Measurements from ENCODE around the gene KIAA1549. TPM values are rescaled to one million over a fixed set of nuclear protein-coding genes. Genes with fewer than 3 reads are reported as not detected.

Gene KIAA1549
- total and polyA plus RNA-seq, 2 donors (not counting 1 experiment from before 2014, with no cell fraction given), result under 0.01 to 0.52 TPM

DNA sequence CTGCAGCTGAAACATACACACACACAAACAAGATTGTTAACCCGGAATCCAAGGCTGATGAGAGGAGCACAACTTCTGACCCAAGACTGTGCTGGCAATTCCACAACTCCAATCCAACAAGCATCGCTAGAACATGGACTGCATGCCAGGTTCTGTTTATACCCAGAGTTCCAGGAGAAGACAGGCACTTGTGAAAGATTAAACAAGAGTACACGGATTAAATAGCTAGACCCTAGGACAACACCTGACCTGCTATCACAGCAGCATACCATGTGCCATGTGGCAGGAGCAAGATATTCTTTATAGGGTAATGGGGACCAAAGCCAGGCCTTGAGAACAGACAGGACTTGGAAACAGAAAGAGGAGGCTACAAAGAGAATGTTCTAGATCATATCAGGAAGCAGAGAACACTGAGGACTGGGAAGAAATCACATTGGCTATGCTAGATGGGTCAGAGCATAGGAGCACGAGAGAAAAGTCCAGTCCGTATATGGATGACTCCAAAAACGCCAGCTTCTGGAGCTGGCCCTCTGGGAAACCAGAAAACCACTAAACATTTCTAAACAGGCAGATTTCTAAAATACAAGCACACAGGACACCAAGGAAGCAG, 99.5 kb downstream of the KIAA1549 start:
- POLR2A ChIA-PET, result no interaction called here
- ATAC-seq (ENCODE audit: low read depth) (no peak), DNase-seq (no peak)
- H4K20me1 ChIP-seq (ENCODE audit: control insufficient read depth, insufficient read depth, low read length, poor library complexity, severe bottlenecking), result no peaks in the 10 kb centered on the region
- Mint-ChIP-seq H3K4me3 (no peak overlapping the region), H3K27me3 (no peaks in the 10 kb centered on the region), H3K9me3 (ENCODE audit: insufficient read depth) (no peaks in the 10 kb centered on the region), H3K27ac (no peak overlapping the region), H3K4me1 (peaks cover 3% of the 10 kb centered on the region)
- no peaks in the 10 kb centered on the region for H3K36me3 ChIP-seq (replicated peaks in 1 of 2; ENCODE audit: control extremely low read depth in 1 of 2, control insufficient read depth in 1 of 2, extremely low read depth in 1 of 2, insufficient read depth in 2 of 2, low read length in 1 of 2)
- no peak for TF ChIP-seq EZH2 (IDR thresholded peaks at IDR 0.05; ENCODE audit: borderline replicate concordance, insufficient read depth, low read depth, low read length, poor library complexity, severe bottlenecking)
- TF ChIP-seq, protein P1, sequence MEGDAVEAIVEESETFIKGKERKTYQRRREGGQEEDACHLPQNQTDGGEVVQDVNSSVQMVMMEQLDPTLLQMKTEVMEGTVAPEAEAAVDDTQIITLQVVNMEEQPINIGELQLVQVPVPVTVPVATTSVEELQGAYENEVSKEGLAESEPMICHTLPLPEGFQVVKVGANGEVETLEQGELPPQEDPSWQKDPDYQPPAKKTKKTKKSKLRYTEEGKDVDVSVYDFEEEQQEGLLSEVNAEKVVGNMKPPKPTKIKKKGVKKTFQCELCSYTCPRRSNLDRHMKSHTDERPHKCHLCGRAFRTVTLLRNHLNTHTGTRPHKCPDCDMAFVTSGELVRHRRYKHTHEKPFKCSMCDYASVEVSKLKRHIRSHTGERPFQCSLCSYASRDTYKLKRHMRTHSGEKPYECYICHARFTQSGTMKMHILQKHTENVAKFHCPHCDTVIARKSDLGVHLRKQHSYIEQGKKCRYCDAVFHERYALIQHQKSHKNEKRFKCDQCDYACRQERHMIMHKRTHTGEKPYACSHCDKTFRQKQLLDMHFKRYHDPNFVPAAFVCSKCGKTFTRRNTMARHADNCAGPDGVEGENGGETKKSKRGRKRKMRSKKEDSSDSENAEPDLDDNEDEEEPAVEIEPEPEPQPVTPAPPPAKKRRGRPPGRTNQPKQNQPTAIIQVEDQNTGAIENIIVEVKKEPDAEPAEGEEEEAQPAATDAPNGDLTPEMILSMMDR (IDR thresholded peaks at IDR 0.05), result no peak
- H3K27me3 ChIP-seq (replicated peaks in 1 of 4; ENCODE audit: control extremely low read depth in 1 of 4, control insufficient read depth in 3 of 4, insufficient read depth in 4 of 4, low read length in 3 of 4), result no peaks in the 10 kb centered on the region
- WGBS (ENCODE audit: insufficient coverage), result 96% methylated on average over 5 of the region's 6 CpGs
- no peak overlapping the region for H3K27ac ChIP-seq (ENCODE audit: low read length in 2 of 2)
- H3K4me2 ChIP-seq (replicated peaks; ENCODE audit: low read depth, low read length, poor library complexity, severe bottlenecking), result no peak overlapping the region
- peaks cover 0 to 2% of the 10 kb centered on the region in 2 donors for H3K4me1 ChIP-seq (ENCODE audit: control insufficient read depth in 2 of 2, insufficient read depth in 2 of 2, low read length in 2 of 2)
- no peak overlapping the region for H2AFZ ChIP-seq (ENCODE audit: insufficient read depth, low read depth, low read length, poor library complexity, severe bottlenecking)
- intact Hi-C loops (cut with micrococcal nuclease), result no loop called here
- no peaks in the 10 kb centered on the region for H3K79me2 ChIP-seq (ENCODE audit: control insufficient read depth, insufficient read depth, low read length)
- H3K9ac ChIP-seq (ENCODE audit: low read length), result no peak overlapping the region
- H3K9me3 ChIP-seq (ENCODE audit: control extremely low read depth in 1 of 3, control insufficient read depth in 2 of 3, insufficient read depth in 1 of 3, low read length in 2 of 3), result peaks cover 0 to 4% (median 0%) of the 10 kb centered on the region in 3 donors
- CTCF ChIA-PET, result no interaction called here
- no peak overlapping the region for H3K4me3 ChIP-seq (ENCODE audit: control extremely low read depth in 1 of 5, extremely low read depth in 1 of 5, insufficient read depth in 1 of 5, low read depth in 2 of 5, low read length in 4 of 5)

DNA sequence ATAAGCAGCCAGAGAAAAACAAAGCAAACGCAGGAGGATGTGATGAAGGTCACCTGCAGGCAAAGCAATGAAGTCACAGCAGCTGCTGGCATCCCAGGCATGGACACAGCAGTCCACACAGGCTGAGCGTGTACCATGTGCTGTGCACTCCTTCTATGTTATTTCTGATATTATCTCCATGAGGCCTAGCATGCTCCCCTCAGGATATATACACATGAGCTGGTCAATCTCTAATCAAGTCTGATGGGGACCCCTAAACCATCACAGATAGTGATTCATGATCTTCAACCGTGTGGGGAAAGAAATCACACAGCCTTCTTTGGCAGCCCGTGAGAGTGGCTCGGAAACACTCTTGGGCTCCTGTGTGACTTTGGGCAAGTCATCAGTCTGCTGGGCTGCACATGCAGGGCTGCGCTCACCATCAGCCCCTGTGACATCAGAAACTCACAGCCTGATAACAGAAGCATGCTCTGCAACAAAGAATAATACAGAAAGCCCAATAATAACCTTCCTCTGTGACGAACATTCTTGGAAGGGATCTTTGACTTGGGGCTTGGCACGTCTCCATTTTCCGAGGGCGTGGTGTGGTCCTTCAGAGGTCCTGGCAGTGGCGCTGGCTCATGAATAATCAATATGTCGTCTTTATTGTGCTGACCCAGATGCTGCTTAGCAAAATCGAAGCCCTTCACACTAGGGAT, 100.2 kb downstream of the KIAA1549 start:
- Histone ChIP-seq H3K4me3 (ENCODE audit: control extremely low read depth in 1 of 5, extremely low read depth in 1 of 5, insufficient read depth in 1 of 5, low read depth in 2 of 5, low read length in 4 of 5) (no peak overlapping the region), H3K79me2 (ENCODE audit: control insufficient read depth, insufficient read depth, low read length) (no peaks in the 10 kb centered on the region), H3K4me1 (ENCODE audit: control insufficient read depth in 2 of 2, insufficient read depth in 2 of 2, low read length in 2 of 2) (no peaks in the 10 kb centered on the region), H3K27ac (ENCODE audit: low read length in 2 of 2) (no peak overlapping the region), H3K9me3 (ENCODE audit: control extremely low read depth in 1 of 3, control insufficient read depth in 2 of 3, insufficient read depth in 1 of 3, low read length in 2 of 3) (no peaks in the 10 kb centered on the region), H3K4me2 (replicated peaks; ENCODE audit: low read depth, low read length, poor library complexity, severe bottlenecking) (no peak overlapping the region), H3K9ac (ENCODE audit: low read length) (no peak overlapping the region), H3K27me3 (replicated peaks in 1 of 4; ENCODE audit: control extremely low read depth in 1 of 4, control insufficient read depth in 3 of 4, insufficient read depth in 4 of 4, low read length in 3 of 4) (no peaks in the 10 kb centered on the region), H3K36me3 (replicated peaks in 1 of 2; ENCODE audit: control extremely low read depth in 1 of 2, control insufficient read depth in 1 of 2, extremely low read depth in 1 of 2, insufficient read depth in 2 of 2, low read length in 1 of 2) (no peaks in the 10 kb centered on the region), H4K20me1 (ENCODE audit: control insufficient read depth, insufficient read depth, low read length, poor library complexity, severe bottlenecking) (no peaks in the 10 kb centered on the region), H2AFZ (ENCODE audit: insufficient read depth, low read depth, low read length, poor library complexity, severe bottlenecking) (no peak overlapping the region)
- no peak overlapping the region for H3K27ac Mint-ChIP-seq
- WGBS (ENCODE audit: insufficient coverage), result 91% methylated on average over 13 of the region's 13 CpGs
- no peaks in the 10 kb centered on the region for H3K9me3 Mint-ChIP-seq (ENCODE audit: insufficient read depth)
- H3K4me3 Mint-ChIP-seq, result no peak overlapping the region
- ChIA-PET CTCF (no interaction called here), POLR2A (no interaction called here)
- no peaks in the 10 kb centered on the region for H3K27me3 Mint-ChIP-seq
- TF ChIP-seq EZH2 (IDR thresholded peaks at IDR 0.05; ENCODE audit: borderline replicate concordance, insufficient read depth, low read depth, low read length, poor library complexity, severe bottlenecking), result no peak
- TF ChIP-seq, protein P1 (IDR thresholded peaks at IDR 0.05), result no peak
- intact Hi-C loops (cut with micrococcal nuclease), result no loop called here
- DNase-seq (no peak), ATAC-seq (ENCODE audit: low read depth) (no peak)
- no peaks in the 10 kb centered on the region for H3K4me1 Mint-ChIP-seq

Measured in B cell (primary cell).